Measurements from ENCODE around the gene FRMD5. TPM values are rescaled to one million over a fixed set of nuclear protein-coding genes. Genes with fewer than 3 reads are reported as not detected.
A peak's percentile ranks its signal among the peaks of the same experiment; 100 is the strongest.

The FRMD5 gene
- total and polyA plus RNA-seq, 2 experiments from 2014 or later, result 5.9 to 10.1 TPM

DNA sequence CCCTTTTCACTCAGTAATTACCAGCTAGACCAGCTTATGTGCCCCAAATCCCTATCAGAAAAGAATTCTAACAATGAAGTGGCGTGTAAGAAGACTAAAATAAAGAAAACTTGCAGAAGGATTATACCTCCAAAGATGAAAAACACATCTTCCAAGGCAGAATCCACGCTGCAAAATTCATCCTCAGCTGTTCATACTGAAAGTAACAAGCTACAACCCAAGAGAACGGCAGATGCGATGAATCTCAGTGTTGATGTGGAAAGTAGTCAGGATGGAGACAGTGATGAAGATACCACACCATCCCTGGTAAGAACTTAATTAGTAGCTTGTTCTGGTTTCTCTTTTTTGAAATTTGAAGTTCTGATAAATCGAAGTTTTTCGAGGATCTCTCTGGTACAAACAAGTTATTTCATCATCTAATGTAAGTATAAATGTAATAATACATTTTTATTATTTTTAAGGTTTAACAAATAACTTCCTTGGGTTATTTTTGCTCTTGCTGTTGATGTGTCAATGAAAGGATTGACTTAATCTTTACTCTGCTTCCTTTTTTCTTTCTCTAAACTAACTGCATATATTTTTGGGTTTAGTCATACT is 366.9 kb downstream of the FRMD5 start (continued):
- no peak for TF ChIP-seq CREB1 (CRISPR knock-in tag; IDR thresholded peaks at IDR 0.05; ENCODE audit: low read depth)
- TF ChIP-seq ZNF331 (CRISPR knock-in tag; IDR thresholded peaks at IDR 0.05; ENCODE audit: low read depth), result no peak
- TF ChIP-seq ZNF114 (CRISPR knock-in tag; IDR thresholded peaks at IDR 0.05), result no peak
- no peak for TF ChIP-seq POLR2AphosphoS5 (IDR thresholded peaks at IDR 0.05; ENCODE audit: low read depth)
- TF ChIP-seq EZH2phosphoT487 (IDR thresholded peaks at IDR 0.05; ENCODE audit: unreplicated experiment), result no peak
- TF ChIP-seq STAT1 (IDR thresholded peaks at IDR 0.05; ENCODE audit: unreplicated experiment), result no peak

GRCh38 chr15:43826508-43827341 is 368.3 kb downstream of the FRMD5 start, which contains the start of gene WDR76:
TSS of gene WDR76 (plus strand) at chr15:43827002. CDS start at chr15:43827033, 31 bp downstream.
- peaks cover 25% of the 10 kb centered on the region for H3K79me2 ChIP-seq (replicated peaks; ENCODE audit: insufficient read depth)
- Mint-ChIP-seq H3K27me3 (ENCODE audit: insufficient read depth, low read depth, poor library complexity) (peaks cover 27% of the 10 kb centered on the region), H3K27ac (no peak within 1 kb of the TSS), H3K36me3 (ENCODE audit: low read depth) (peaks cover 28% of the 10 kb centered on the region), H3K4me1 (peaks cover 4% of the 10 kb centered on the region; the same call in 1 of the 3 replicates), H3K4me3 (peak within 1 kb of the TSS; percentile 83), H3K9me3 (peaks cover 23% of the 10 kb centered on the region)
- H4K20me1 ChIP-seq (replicated peaks; ENCODE audit: insufficient read depth), result peaks cover 7% of the 10 kb centered on the region; the same call in 1 of the 2 replicates
- DNase-seq (ENCODE audit: low spot score), result peak; percentile 97
- peak within 1 kb of the TSS; percentile 99 for H2AFZ ChIP-seq
- H3F3A ChIP-seq (replicated peaks; ENCODE audit: low read depth), result peaks cover 14% of the 10 kb centered on the region
- H3K4me3 ChIP-seq, result peak within 1 kb of the TSS; percentile 69
- H3K9me2 ChIP-seq (ENCODE audit: insufficient read depth), result peaks cover 12% of the 10 kb centered on the region
- no peaks in the 10 kb centered on the region for H3K4me1 ChIP-seq (ENCODE audit: insufficient read depth)
- H3K27ac ChIP-seq (ENCODE audit: low read depth), result peak within 1 kb of the TSS; percentile 78; the same call in 1 of the 2 replicates
- H3K27me3 ChIP-seq (ENCODE audit: insufficient read depth), result peaks cover 15% of the 10 kb centered on the region
- peak within 1 kb of the TSS; percentile 89 for H3K4me2 ChIP-seq
- peak; percentile 84 for ATAC-seq
- no peaks in the 10 kb centered on the region; the same call in 1 of the 2 replicates for H3K36me3 ChIP-seq (ENCODE audit: insufficient read depth)
- TF ChIP-seq, protein P1, sequence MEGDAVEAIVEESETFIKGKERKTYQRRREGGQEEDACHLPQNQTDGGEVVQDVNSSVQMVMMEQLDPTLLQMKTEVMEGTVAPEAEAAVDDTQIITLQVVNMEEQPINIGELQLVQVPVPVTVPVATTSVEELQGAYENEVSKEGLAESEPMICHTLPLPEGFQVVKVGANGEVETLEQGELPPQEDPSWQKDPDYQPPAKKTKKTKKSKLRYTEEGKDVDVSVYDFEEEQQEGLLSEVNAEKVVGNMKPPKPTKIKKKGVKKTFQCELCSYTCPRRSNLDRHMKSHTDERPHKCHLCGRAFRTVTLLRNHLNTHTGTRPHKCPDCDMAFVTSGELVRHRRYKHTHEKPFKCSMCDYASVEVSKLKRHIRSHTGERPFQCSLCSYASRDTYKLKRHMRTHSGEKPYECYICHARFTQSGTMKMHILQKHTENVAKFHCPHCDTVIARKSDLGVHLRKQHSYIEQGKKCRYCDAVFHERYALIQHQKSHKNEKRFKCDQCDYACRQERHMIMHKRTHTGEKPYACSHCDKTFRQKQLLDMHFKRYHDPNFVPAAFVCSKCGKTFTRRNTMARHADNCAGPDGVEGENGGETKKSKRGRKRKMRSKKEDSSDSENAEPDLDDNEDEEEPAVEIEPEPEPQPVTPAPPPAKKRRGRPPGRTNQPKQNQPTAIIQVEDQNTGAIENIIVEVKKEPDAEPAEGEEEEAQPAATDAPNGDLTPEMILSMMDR (conservative IDR thresholded peaks at IDR 0.05; ENCODE audit: low read depth in 2 of 2), result 0 out of 4 replicates have a peak, but pooled peaks of 1 of the 2 experiments have one; percentile 1
- TF ChIP-seq POLR2AphosphoS5 (IDR thresholded peaks at IDR 0.05; ENCODE audit: low read depth), result peak; percentile 64
- TF ChIP-seq, protein P2, sequence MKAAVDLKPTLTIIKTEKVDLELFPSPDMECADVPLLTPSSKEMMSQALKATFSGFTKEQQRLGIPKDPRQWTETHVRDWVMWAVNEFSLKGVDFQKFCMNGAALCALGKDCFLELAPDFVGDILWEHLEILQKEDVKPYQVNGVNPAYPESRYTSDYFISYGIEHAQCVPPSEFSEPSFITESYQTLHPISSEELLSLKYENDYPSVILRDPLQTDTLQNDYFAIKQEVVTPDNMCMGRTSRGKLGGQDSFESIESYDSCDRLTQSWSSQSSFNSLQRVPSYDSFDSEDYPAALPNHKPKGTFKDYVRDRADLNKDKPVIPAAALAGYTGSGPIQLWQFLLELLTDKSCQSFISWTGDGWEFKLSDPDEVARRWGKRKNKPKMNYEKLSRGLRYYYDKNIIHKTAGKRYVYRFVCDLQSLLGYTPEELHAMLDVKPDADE (IDR thresholded peaks at IDR 0.05), result no peak
- 0 out of 2 replicates have a peak, but pooled peaks have one; percentile 59 for TF ChIP-seq ZNF114 (CRISPR knock-in tag; IDR thresholded peaks at IDR 0.05)
- no peak for TF ChIP-seq NANOG (IDR thresholded peaks at IDR 0.05; ENCODE audit: borderline replicate concordance)

Measured in GM23338 (cell line).